Dendritic cell treated with granulocyte-macrophage colony-stimulating factor and Interleukin-4, amounts not matched to agents 40 ng/mL and 50 ng/mL, for 4 days (primary cell): Measurements from ENCODE around the gene MADD.
"Not testable (repeated sequence)": the region's sequence is repeated elsewhere in the genome, so short reads cannot be mapped to it uniquely, and the experiment has no call there.

Experiments
- H3K27ac Mint-ChIP-seq: one replicate; pipeline ENCODE4 v1.8.0; 2022; ENCODE audit warnings: mild to moderate bottlenecking, mixed read lengths
- H3K27me3 Mint-ChIP-seq: one replicate; pipeline ENCODE4 v1.8.0; 2022; ENCODE audit warnings: mild to moderate bottlenecking, mixed read lengths
- H3K36me3 Mint-ChIP-seq: one replicate; pipeline ENCODE4 v1.8.0; 2022; ENCODE audit warnings: low read depth, mixed read lengths
- H3K4me1 Mint-ChIP-seq: one replicate; pipeline ENCODE4 v1.8.0; 2022; ENCODE audit warnings: low read depth, mixed read lengths
- H3K4me3 Mint-ChIP-seq: one replicate; pipeline ENCODE4 v1.8.0; 2022; ENCODE audit warnings: mild to moderate bottlenecking, moderate library complexity, mixed read lengths
- H3K9me3 Mint-ChIP-seq: one replicate; pipeline ENCODE4 v1.8.0; 2022; ENCODE audit warnings: mixed read lengths
- intact Hi-C: fragments of 100-400 bp; cut with micrococcal nuclease; formaldehyde crosslinking; loops from one replicate; pipeline ENCODE4 v1.15.0; 2022

Gene MADD

GRCh38 chr11:47299078-47299477 is 29.1 kb downstream of the MADD start:
- H3K9me3 Mint-ChIP-seq: peaks cover 15% of the 10 kb centered on the region
- H3K27ac Mint-ChIP-seq: no peak overlapping the region
- H3K4me3 Mint-ChIP-seq: no peak overlapping the region
- H3K36me3 Mint-ChIP-seq: peaks cover 98% of the 10 kb centered on the region
- intact Hi-C loops: no loop called here
- no peaks in the 10 kb centered on the region for H3K27me3 Mint-ChIP-seq
- no peaks in the 10 kb centered on the region for H3K4me1 Mint-ChIP-seq

- no peak overlapping the region for H3K27ac Mint-ChIP-seq
Measured at GRCh38 chr11:47302853-47303252, 32.9 kb downstream of the MADD start.

GRCh38 chr11:47305734-47306483 is 36.0 kb downstream of the MADD start:
- no peak overlapping the region for H3K27ac Mint-ChIP-seq
- H3K36me3 Mint-ChIP-seq: peaks cover 99% of the 10 kb centered on the region
- peaks cover 15% of the 10 kb centered on the region for H3K4me1 Mint-ChIP-seq
- peaks cover 15% of the 10 kb centered on the region for H3K9me3 Mint-ChIP-seq
- H3K27me3 Mint-ChIP-seq: no peaks in the 10 kb centered on the region
- H3K4me3 Mint-ChIP-seq: no peak overlapping the region
- intact Hi-C loops: loop anchor here (5.0 kb wide), 1 partner anchor 321 kb away; no protein-coding TSS in a partner anchor

More at GRCh38 chr11:47302853-47303252, 32.9 kb downstream of the MADD start:
- intact Hi-C loops: no loop called here
- H3K27me3 Mint-ChIP-seq: no peaks in the 10 kb centered on the region
- H3K4me1 Mint-ChIP-seq: peaks cover 15% of the 10 kb centered on the region
- no peak overlapping the region for H3K4me3 Mint-ChIP-seq
- H3K36me3 Mint-ChIP-seq: peaks cover 99% of the 10 kb centered on the region
- H3K9me3 Mint-ChIP-seq: peaks cover 15% of the 10 kb centered on the region

GRCh38 chr11:47306484-47306844 is 36.5 kb downstream of the MADD start:
- intact Hi-C loops: loop anchor here (5.0 kb wide), 1 partner anchor 321 kb away; no protein-coding TSS in a partner anchor
- H3K36me3 Mint-ChIP-seq: peaks cover 99% of the 10 kb centered on the region
- H3K4me3 Mint-ChIP-seq: no peak overlapping the region
- no peak overlapping the region for H3K27ac Mint-ChIP-seq
- H3K9me3 Mint-ChIP-seq: peaks cover 15% of the 10 kb centered on the region
- H3K27me3 Mint-ChIP-seq: no peaks in the 10 kb centered on the region
- H3K4me1 Mint-ChIP-seq: peaks cover 15% of the 10 kb centered on the region

GRCh38 chr11:47308050-47308823 is 38.3 kb downstream of the MADD start:
- Mint-ChIP-seq H3K27ac (no peak overlapping the region), H3K4me3 (no peak overlapping the region), H3K9me3 (no peaks in the 10 kb centered on the region), H3K36me3 (peaks cover 99% of the 10 kb centered on the region), H3K4me1 (peaks cover 15% of the 10 kb centered on the region), H3K27me3 (no peaks in the 10 kb centered on the region)
- intact Hi-C loops: loop anchor here (5.0 kb wide), 1 partner anchor 319 kb away; no protein-coding TSS in a partner anchor

GRCh38 chr11:47314992-47315391 is 45.1 kb downstream of the MADD start:
- H3K27ac Mint-ChIP-seq: no peak overlapping the region
- intact Hi-C loops: loop anchor here (10.0 kb wide), 1 partner anchor 100 kb away; no protein-coding TSS in a partner anchor
- H3K36me3 Mint-ChIP-seq: peaks cover 92% of the 10 kb centered on the region
- no peaks in the 10 kb centered on the region for H3K27me3 Mint-ChIP-seq
- H3K4me1 Mint-ChIP-seq: peaks cover 8% of the 10 kb centered on the region
- no peaks in the 10 kb centered on the region for H3K9me3 Mint-ChIP-seq
- H3K4me3 Mint-ChIP-seq: no peak overlapping the region

GRCh38 chr11:47316501-47316900 is 46.6 kb downstream of the MADD start:
- Mint-ChIP-seq H3K36me3 (peaks cover 84% of the 10 kb centered on the region), H3K4me1 (peaks cover 11% of the 10 kb centered on the region)
- not testable (repeated sequence) for H3K27me3 Mint-ChIP-seq, H3K4me3 Mint-ChIP-seq, H3K9me3 Mint-ChIP-seq, H3K27ac Mint-ChIP-seq
- intact Hi-C loops: loop anchor here (10.0 kb wide), 1 partner anchor 98 kb away; no protein-coding TSS in a partner anchor

- Mint-ChIP-seq H3K27me3 (no peaks in the 10 kb centered on the region), H3K27ac (peak overlapping the region; percentile 28), H3K36me3 (peaks cover 84% of the 10 kb centered on the region), H3K4me1 (peaks cover 15% of the 10 kb centered on the region), H3K4me3 (no peak overlapping the region), H3K9me3 (no peaks in the 10 kb centered on the region)
- intact Hi-C loops: loop anchor here (10.0 kb wide), 1 partner anchor 98 kb away; no protein-coding TSS in a partner anchor
Measured at GRCh38 chr11:47317064-47317828, 47.3 kb downstream of the MADD start.

GRCh38 chr11:47318166-47318565 is 48.2 kb downstream of the MADD start:
- H3K4me3 Mint-ChIP-seq: no peak overlapping the region
- intact Hi-C loops: loop anchor here (10.0 kb wide), 1 partner anchor 97 kb away; no protein-coding TSS in a partner anchor
- H3K27ac Mint-ChIP-seq: no peak overlapping the region
- H3K36me3 Mint-ChIP-seq: peaks cover 75% of the 10 kb centered on the region
- no peaks in the 10 kb centered on the region for H3K9me3 Mint-ChIP-seq
- peaks cover 15% of the 10 kb centered on the region for H3K4me1 Mint-ChIP-seq
- H3K27me3 Mint-ChIP-seq: no peaks in the 10 kb centered on the region

- Mint-ChIP-seq H3K9me3 (no peaks in the 10 kb centered on the region), H3K27me3 (no peaks in the 10 kb centered on the region), H3K27ac (no peak overlapping the region), H3K36me3 (peaks cover 16% of the 10 kb centered on the region), H3K4me3 (no peak overlapping the region), H3K4me1 (peaks cover 35% of the 10 kb centered on the region)
- intact Hi-C loops: no loop called here
Measured at GRCh38 chr11:47324520-47324919, 54.6 kb downstream of the MADD start.

- Mint-ChIP-seq H3K4me1 (peaks cover 35% of the 10 kb centered on the region), H3K27ac (no peak overlapping the region), H3K4me3 (no peak overlapping the region), H3K27me3 (no peaks in the 10 kb centered on the region), H3K36me3 (peaks cover 15% of the 10 kb centered on the region), H3K9me3 (no peaks in the 10 kb centered on the region)
- intact Hi-C loops: no loop called here
Measured at GRCh38 chr11:47325271-47326041, 55.5 kb downstream of the MADD start.

- intact Hi-C loops: no loop called here
- peaks cover 35% of the 10 kb centered on the region for H3K4me1 Mint-ChIP-seq
- no peak overlapping the region for H3K27ac Mint-ChIP-seq
- no peak overlapping the region for H3K4me3 Mint-ChIP-seq
- no peaks in the 10 kb centered on the region for H3K27me3 Mint-ChIP-seq
- no peaks in the 10 kb centered on the region for H3K9me3 Mint-ChIP-seq
- peaks cover 11% of the 10 kb centered on the region for H3K36me3 Mint-ChIP-seq
Measured at GRCh38 chr11:47326198-47326597, 56.3 kb downstream of the MADD start.

- Mint-ChIP-seq H3K27ac (no peak overlapping the region), H3K27me3 (no peaks in the 10 kb centered on the region), H3K36me3 (peaks cover 3% of the 10 kb centered on the region), H3K4me1 (peaks cover 27% of the 10 kb centered on the region), H3K9me3 (no peaks in the 10 kb centered on the region), H3K4me3 (no peak overlapping the region)
- intact Hi-C loops: no loop called here
Measured at GRCh38 chr11:47327025-47327424, 57.1 kb downstream of the MADD start.
